H9 (cell line): ENCODE results near the gene BOLA3. TPM values are rescaled to one million over a fixed set of nuclear protein-coding genes. Genes with fewer than 3 reads are reported as not detected.

Experiments
- DNase-seq: peaks from one replicate; pipeline ENCODE4 v3.0.0-alpha.2; 2017
- H2AFZ ChIP-seq: one replicate; pipeline ENCODE4 v1.6.1; 2013; ENCODE audit warnings: mild to moderate bottlenecking, low read length, control low read depth, moderate library complexity
- H2AK5ac ChIP-seq: 2 replicates; pipeline ENCODE4 v1.6.1; 2013; ENCODE audit warnings: low read length, control low read depth, mixed read lengths; ENCODE audit not compliant: insufficient read length
- H2BK120ac ChIP-seq: one replicate; pipeline ENCODE4 v1.6.1; 2013; ENCODE audit warnings: low read depth, mild to moderate bottlenecking, low read length, control low read depth, inconsistent platforms; ENCODE audit not compliant: poor library complexity, severe bottlenecking
- H2BK12ac ChIP-seq: 2 replicates; pipeline ENCODE4 v1.6.1; 2013; ENCODE audit warnings: low read length, control low read depth, mixed read lengths, low read depth; ENCODE audit not compliant: insufficient read length
- H2BK15ac ChIP-seq: 2 replicates; pipeline ENCODE4 v1.6.1; 2013; ENCODE audit warnings: low read depth, low read length, control low read depth
- H2BK20ac ChIP-seq: one replicate; pipeline ENCODE4 v1.6.1; 2013; ENCODE audit warnings: low read depth, mild to moderate bottlenecking, low read length, control low read depth, inconsistent platforms; ENCODE audit not compliant: poor library complexity, severe bottlenecking
- H2BK5ac ChIP-seq: 2 replicates; pipeline ENCODE4 v1.6.1; 2013; ENCODE audit warnings: low read length, control low read depth, mixed read lengths; ENCODE audit not compliant: insufficient read length
- H3K14ac ChIP-seq: 2 replicates; pipeline ENCODE4 v1.6.1; 2013; ENCODE audit warnings: low read length, control low read depth; ENCODE audit not compliant: insufficient read depth
- H3K18ac ChIP-seq: 2 replicates; pipeline ENCODE4 v1.6.1; 2013; ENCODE audit warnings: low read depth, mild to moderate bottlenecking, mixed read lengths, low read length, control low read depth; ENCODE audit not compliant: insufficient read length
- H3K23ac ChIP-seq: 2 replicates; pipeline ENCODE4 v1.6.1; 2013; ENCODE audit warnings: low read length, control low read depth, mixed read lengths, low read depth; ENCODE audit not compliant: insufficient read length
- H3K23me2 ChIP-seq: 2 replicates; pipeline ENCODE4 v1.6.1; 2013; ENCODE audit warnings: low read depth, mild to moderate bottlenecking, mixed read lengths, low read length, control low read depth; ENCODE audit not compliant: insufficient read length, poor library complexity, severe bottlenecking
- H3K27ac ChIP-seq: 2 replicates; pipeline ENCODE4 v1.5.1; 2013; ENCODE audit warnings: low read length, control low read depth, mixed read lengths, low read depth; ENCODE audit not compliant: insufficient read length
- H3K27me3 ChIP-seq: 2 replicates; pipeline ENCODE4 v1.6.1; 2013; ENCODE audit warnings: low read length, control low read depth, inconsistent platforms; ENCODE audit not compliant: insufficient read depth
- H3K4ac ChIP-seq: 2 replicates; pipeline ENCODE4 v1.6.1; 2013; ENCODE audit warnings: low read depth, mild to moderate bottlenecking, control low read depth, inconsistent platforms, low read length, moderate library complexity
- H3K4me1 ChIP-seq: 2 replicates; pipeline ENCODE4 v1.6.1; 2013; ENCODE audit warnings: low read length, control low read depth, inconsistent platforms; ENCODE audit not compliant: insufficient read depth
- H3K4me2 ChIP-seq: 2 replicates; pipeline ENCODE4 v1.6.1; 2013; ENCODE audit warnings: low read length, control low read depth, mixed read lengths; ENCODE audit not compliant: insufficient read length, insufficient read depth
- H3K56ac ChIP-seq: 2 replicates; pipeline ENCODE4 v1.6.1; 2013; ENCODE audit warnings: low read depth, mild to moderate bottlenecking, mixed read lengths, low read length, control low read depth; ENCODE audit not compliant: insufficient read length
- H3K79me1 ChIP-seq: 2 replicates; pipeline ENCODE4 v1.6.1; 2013; ENCODE audit warnings: low read depth, mild to moderate bottlenecking, moderate library complexity, low read length, control low read depth, inconsistent platforms; ENCODE audit not compliant: insufficient read depth, poor library complexity, severe bottlenecking
- H3K79me2 ChIP-seq: 2 replicates; pipeline ENCODE4 v1.6.1; 2013; ENCODE audit warnings: low read length, control low read depth, inconsistent platforms; ENCODE audit not compliant: insufficient read depth
- H3K9ac ChIP-seq: 2 replicates; pipeline ENCODE4 v1.6.1; 2013; ENCODE audit warnings: low read length, control low read depth, mixed read lengths; ENCODE audit not compliant: insufficient read length; ENCODE audit errors: extremely low read depth
- H3K9me3 ChIP-seq: one replicate; pipeline ENCODE4 v1.6.1; 2013; ENCODE audit warnings: low read depth, low read length, inconsistent platforms; ENCODE audit not compliant: control insufficient read depth
- H3T11ph ChIP-seq: one replicate; pipeline ENCODE4 v1.6.1; 2013; ENCODE audit warnings: mild to moderate bottlenecking, low read length, control low read depth, inconsistent platforms
- H4K20me1 ChIP-seq: one replicate; pipeline ENCODE4 v1.6.1; 2013; ENCODE audit not compliant: control insufficient read depth, insufficient read length, insufficient read depth
- H4K5ac ChIP-seq: 2 replicates; pipeline ENCODE4 v1.6.1; 2013; ENCODE audit warnings: low read depth, mild to moderate bottlenecking, mixed read lengths, low read length, control low read depth; ENCODE audit not compliant: insufficient read length
- H4K8ac ChIP-seq: replicated peaks from 2 replicates; pipeline ENCODE4 v1.6.1; 2013; ENCODE audit warnings: low read length, control low read depth, mixed read lengths, low read depth; ENCODE audit not compliant: insufficient read length
- H4K91ac ChIP-seq: 2 replicates; pipeline ENCODE4 v1.6.1; 2013; ENCODE audit warnings: low read depth, mild to moderate bottlenecking, moderate library complexity, mixed read lengths, low read length, control low read depth; ENCODE audit not compliant: insufficient read length
- H3K27ac Mint-ChIP-seq, 3 experiments: 2 replicates in 2 of 3; 3 replicates in 1 of 3; pipeline ENCODE4 v1.8.0; 2020 to 2021; ENCODE audit warnings: mixed read lengths in 3 of 3, mild to moderate bottlenecking in 1 of 3, moderate library complexity in 1 of 3
- H3K27me3 Mint-ChIP-seq: 2 replicates; pipeline ENCODE4 v1.8.0; 2021; ENCODE audit warnings: low read depth, mild to moderate bottlenecking, moderate library complexity, mixed read lengths
- H3K36me3 Mint-ChIP-seq, 3 experiments: 2 replicates in 2 of 3; 3 replicates in 1 of 3; pipeline ENCODE4 v1.8.0; 2020 to 2021; ENCODE audit warnings: low read depth in 3 of 3, mixed read lengths in 3 of 3; ENCODE audit not compliant: insufficient read depth in 1 of 3
- H3K4me1 Mint-ChIP-seq, 2 experiments: 2 replicates each; pipeline ENCODE4 v1.8.0; 2020; ENCODE audit warnings: mixed read lengths in 2 of 2
- H3K4me3 Mint-ChIP-seq, 2 experiments: 2 replicates in 1 of 2; 3 replicates in 1 of 2; pipeline ENCODE4 v1.8.0; 2020 to 2021; ENCODE audit warnings: mild to moderate bottlenecking in 2 of 2, mixed read lengths in 2 of 2, moderate library complexity in 1 of 2
- H3K9me3 Mint-ChIP-seq, 2 experiments: 2 replicates in 1 of 2; 3 replicates in 1 of 2; pipeline ENCODE4 v1.8.0; 2020; ENCODE audit warnings: mild to moderate bottlenecking in 2 of 2, mixed read lengths in 2 of 2, moderate library complexity in 1 of 2
- CTCF ChIP-seq: fragments of 200-600 bp; sonication (generic); conservative IDR thresholded peaks from 3 replicates; pipeline ENCODE4 v1.8.0; 2021; ENCODE audit warnings: antibody characterized with exemption, mild to moderate bottlenecking
- WGBS: extraction: QIAGEN DNeasy Blood & Tissue Kit; methylation state at CpG from one replicate; pipeline ENCODE4 v1.1.7; 2013; ENCODE audit warnings: missing lambda C conversion rate, low lambda C conversion rate, mixed read lengths; ENCODE audit not compliant: insufficient read length; ENCODE audit errors: extremely low coverage; 5-methylcytosine and 5-hydroxymethylcytosine counted together
- total RNA-seq: library from RNA; stranded (reverse); gene quantifications from 2 replicates; pipeline ENCODE4 v1.2.1, GENCODE V29; 2021

Gene BOLA3
- total RNA-seq, 1 experiment from 2014 or later, result 45.0 TPM

GRCh38 chr2:74137651-74138599 is 9.8 kb downstream of the BOLA3 start:
- Histone ChIP-seq H3T11ph (no peak overlapping the region), H3K79me1 (no peaks in the 10 kb centered on the region), H2BK5ac (no peak overlapping the region), H3K18ac (no peak overlapping the region), H2BK120ac (no peak overlapping the region), H2BK12ac (no peak overlapping the region), H3K4me2 (no peak overlapping the region), H2AFZ (no peak overlapping the region), H3K56ac (no peak overlapping the region), H2AK5ac (no peak overlapping the region), H2BK15ac (no peak overlapping the region), H3K9me3 (no peaks in the 10 kb centered on the region), H3K4ac (no peak overlapping the region), H4K20me1 (no peaks in the 10 kb centered on the region), H4K8ac (no peak overlapping the region), H3K14ac (no peak overlapping the region; the same call in 1 of the 2 replicates), H3K27ac (no peak overlapping the region), H2BK20ac (no peak overlapping the region), H3K4me1 (no peaks in the 10 kb centered on the region), H3K27me3 (no peaks in the 10 kb centered on the region), H3K23me2 (no peaks in the 10 kb centered on the region), H3K79me2 (no peaks in the 10 kb centered on the region; the same call in 1 of the 2 replicates), H3K23ac (no peak overlapping the region), H4K5ac (no peak overlapping the region), H4K91ac (no peak overlapping the region), H3K9ac (no peak overlapping the region)
- H3K4me3 Mint-ChIP-seq, result no peak overlapping the region
- WGBS, result no CpG with 5 or more reads among the region's 11 CpGs
- peak overlapping the region in 2 of 3 experiments; percentile 59 to 76; a peak in 4 of 7 replicates for H3K27ac Mint-ChIP-seq
- TF ChIP-seq CTCF, result no peak
- DNase-seq, result no peak
- H3K36me3 Mint-ChIP-seq, result peaks cover 27 to 41% (median 41%) of the 10 kb centered on the region in 3 experiments; a peak in 6 of 7 replicates
- no peaks in the 10 kb centered on the region; a peak in 1 of 5 replicates for H3K9me3 Mint-ChIP-seq
- no peaks in the 10 kb centered on the region for H3K27me3 Mint-ChIP-seq
- peaks cover 0 to 7% of the 10 kb centered on the region in 2 experiments; a peak in 3 of 4 replicates for H3K4me1 Mint-ChIP-seq
